ENCODE measurements around the gene SH3BP4.

Gene SH3BP4

DNA sequence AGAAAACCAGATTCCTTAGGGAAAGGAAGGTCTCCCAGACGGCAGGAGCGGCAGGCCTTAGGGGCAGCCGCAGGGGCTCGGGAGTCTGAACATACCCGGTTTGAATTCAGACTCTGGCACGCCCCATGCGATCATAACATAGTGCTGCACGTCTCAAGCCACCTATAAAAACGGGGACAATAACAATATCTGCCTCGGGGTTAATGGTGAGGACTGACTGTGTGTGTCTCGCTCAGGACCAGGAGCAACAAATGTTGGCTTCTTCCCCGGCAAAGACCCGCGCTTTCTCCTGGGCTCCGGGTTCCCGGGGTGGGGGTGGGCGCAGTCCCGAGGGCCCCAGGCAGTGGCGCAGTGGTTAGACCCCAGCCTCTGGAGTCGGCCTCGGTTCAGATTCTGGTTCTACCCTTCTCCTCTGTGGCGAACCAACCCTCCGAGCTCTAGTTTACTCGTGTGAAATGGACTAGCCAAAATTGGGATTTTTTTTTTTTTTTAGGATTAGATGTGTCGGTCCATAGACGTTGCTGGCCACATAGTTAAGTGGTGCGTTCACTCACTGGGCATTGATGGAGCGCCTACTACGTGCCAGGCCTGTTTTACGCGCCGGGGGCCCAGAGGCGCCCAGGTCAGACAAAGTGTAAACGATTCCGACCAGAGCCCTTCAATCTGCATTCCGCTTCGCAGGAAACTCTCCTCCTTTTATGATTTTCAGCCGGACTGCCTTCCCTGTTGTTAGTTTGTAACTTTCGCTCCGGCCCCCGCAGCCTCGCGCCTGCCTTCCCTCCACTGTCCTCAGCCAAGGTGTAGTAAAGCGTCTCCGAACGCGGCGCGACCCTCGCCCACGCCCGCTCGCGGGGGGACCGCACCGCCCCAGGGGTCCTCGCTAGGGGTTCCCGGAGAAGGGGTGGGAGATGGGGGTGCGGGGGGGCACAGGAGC lies 820 bp upstream of the SH3BP4 start:
- Histone ChIP-seq H3K9ac (ENCODE audit: insufficient read length) (peak overlapping the region; percentile 79), H3K27ac (no peak overlapping the region), H3K4me3 (peak overlapping the region; percentile 90), H3K36me3 (ENCODE audit: insufficient read depth, low read length) (no peaks in the 10 kb centered on the region; the same call in 1 of the 2 replicates), H3K9me3 (ENCODE audit: low read depth, low read length) (no peaks in the 10 kb centered on the region)
- DNase-seq (ENCODE audit: low read depth, low spot score), result no peak
- TF ChIP-seq EZH2 (IDR thresholded peaks at IDR 0.05) (no peak), POLR2AphosphoS5 (IDR thresholded peaks at IDR 0.05; ENCODE audit: borderline replicate concordance, low read depth, low read length) (no peak), FOXP2 (optimal IDR thresholded peaks at IDR 0.05; ENCODE audit: control extremely low read depth, extremely low read length, insufficient read depth) (no peak)

DNA sequence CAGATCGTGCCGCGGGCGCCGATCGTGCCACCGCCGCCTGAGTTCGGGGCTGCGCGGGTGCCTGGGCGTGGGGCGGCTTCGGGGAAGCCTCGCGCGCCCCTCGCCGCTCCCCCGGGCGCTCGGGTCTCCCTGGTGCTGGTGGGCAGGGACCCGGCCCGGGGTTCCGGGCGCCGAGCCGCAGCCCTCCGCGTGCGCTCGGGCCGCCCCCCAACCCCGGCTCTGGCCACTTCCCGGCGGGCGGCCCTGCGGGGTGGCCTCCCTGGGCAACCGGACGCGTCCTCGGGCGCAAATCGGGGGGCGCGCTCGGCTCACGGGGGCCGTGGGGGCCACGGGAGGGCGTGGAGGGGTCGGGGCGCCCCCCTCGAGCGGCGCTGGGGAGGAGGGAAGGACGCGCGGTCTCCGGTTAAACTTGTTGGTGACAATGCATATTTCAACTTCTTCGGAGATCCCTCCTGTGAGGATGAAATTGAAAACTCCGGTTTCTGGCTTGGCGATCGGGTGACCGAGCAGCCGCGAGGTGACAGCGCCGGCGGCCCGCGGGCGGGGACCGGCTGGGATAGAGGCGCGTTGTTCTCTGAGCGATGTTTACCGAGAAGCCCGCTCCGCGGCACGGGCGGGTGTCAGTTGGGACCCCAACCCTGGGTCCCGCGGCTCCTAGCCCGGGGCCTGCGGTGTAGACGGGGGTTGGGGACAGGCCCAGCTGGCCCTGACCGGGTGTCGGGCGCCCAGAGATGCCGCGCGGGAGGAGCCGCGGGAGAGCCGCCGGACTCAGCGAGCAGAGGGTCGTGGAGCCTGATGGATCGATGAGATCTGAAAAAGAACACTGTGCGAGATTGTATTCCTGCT lies 676 bp downstream of the SH3BP4 start:
- Histone ChIP-seq H3K9me3 (ENCODE audit: low read depth, low read length) (no peaks in the 10 kb centered on the region), H3K36me3 (ENCODE audit: insufficient read depth, low read length) (no peaks in the 10 kb centered on the region; the same call in 1 of the 2 replicates), H3K27ac (0 out of 2 replicates have a peak overlapping the region, but pooled peaks have one; percentile 17), H3K4me3 (peak overlapping the region; percentile 96), H3K9ac (ENCODE audit: insufficient read length) (peak overlapping the region; percentile 91)
- TF ChIP-seq POLR2AphosphoS5 (IDR thresholded peaks at IDR 0.05; ENCODE audit: borderline replicate concordance, low read depth, low read length) (no peak), EZH2 (IDR thresholded peaks at IDR 0.05) (no peak), FOXP2 (optimal IDR thresholded peaks at IDR 0.05; ENCODE audit: control extremely low read depth, extremely low read length, insufficient read depth) (no peak)
- no peak for DNase-seq (ENCODE audit: low read depth, low spot score)

DNA sequence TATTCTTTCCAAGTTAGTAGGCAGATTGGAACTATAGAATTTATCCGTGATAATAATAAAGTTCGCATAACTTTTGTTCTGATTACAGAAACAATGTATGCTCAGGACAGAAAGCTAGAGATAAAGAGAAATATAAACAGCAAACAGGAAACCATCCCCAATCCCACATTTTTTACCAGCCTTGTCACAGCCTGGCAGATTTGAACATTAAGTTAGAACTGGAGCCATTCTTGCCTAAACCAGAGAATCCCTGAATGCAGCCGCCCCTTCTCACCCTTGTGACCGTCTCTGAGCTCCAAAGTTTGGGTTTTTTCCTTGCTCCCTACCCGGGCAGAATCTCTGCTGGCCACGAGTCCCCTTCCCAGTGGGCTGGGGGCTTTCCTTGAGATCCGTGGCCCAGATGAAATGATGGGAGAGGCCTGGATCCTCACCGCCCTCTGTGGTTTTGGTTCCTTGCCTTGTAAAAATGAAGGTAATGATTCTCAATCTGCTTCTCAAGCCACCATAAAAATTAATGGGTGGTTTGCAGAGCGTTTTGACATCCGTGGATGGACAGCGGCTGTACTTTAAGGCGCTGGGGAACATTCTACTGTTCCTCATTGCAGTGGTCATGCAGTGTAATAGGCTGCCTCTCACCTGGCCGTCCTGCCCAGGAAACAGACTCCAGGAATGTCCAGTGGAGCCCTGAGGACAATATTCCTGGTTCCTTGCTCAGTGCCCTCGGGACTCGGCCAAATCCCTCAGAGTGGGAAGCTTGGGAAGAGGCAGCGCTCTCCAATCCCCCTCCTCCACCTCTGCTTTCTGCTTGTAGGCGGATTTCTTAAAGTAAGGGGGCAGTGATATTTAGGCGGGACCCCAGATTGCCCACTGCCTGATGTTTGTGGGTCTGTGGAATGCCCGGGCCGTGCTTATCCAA lies 1.6 kb downstream of the SH3BP4 start:
- Histone ChIP-seq H3K27ac (no peak overlapping the region), H3K4me3 (peak overlapping the region; percentile 96), H3K9ac (ENCODE audit: insufficient read length) (peak overlapping the region; percentile 91), H3K36me3 (ENCODE audit: insufficient read depth, low read length) (no peaks in the 10 kb centered on the region; the same call in 1 of the 2 replicates), H3K9me3 (ENCODE audit: low read depth, low read length) (no peaks in the 10 kb centered on the region)
- no peak for DNase-seq (ENCODE audit: low read depth, low spot score)
- TF ChIP-seq POLR2AphosphoS5 (IDR thresholded peaks at IDR 0.05; ENCODE audit: borderline replicate concordance, low read depth, low read length) (no peak), FOXP2 (optimal IDR thresholded peaks at IDR 0.05; ENCODE audit: control extremely low read depth, extremely low read length, insufficient read depth) (no peak), EZH2 (IDR thresholded peaks at IDR 0.05) (no peak)

DNA sequence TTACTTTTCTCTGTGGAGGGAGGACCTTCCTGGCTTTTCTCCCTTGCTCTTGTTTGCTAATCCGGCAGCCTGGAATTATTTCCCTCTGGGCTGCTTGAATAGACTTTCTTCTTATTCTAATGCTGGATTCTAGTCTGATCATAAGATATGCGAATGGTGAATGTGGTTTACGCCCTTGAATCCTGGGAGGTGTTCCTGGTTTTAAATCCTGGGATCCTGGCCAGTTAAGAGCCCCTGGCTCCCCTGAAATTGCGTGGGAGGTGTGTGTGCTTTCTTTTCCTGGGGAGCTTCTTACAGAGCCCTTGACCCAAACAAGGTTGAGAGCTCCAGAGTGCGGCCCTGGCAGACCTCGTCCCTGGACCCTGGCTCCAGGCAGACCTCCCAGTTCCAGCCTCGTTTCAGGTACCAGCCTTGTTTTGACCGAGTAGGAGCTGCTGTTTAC lies 2.8 kb downstream of the SH3BP4 start:
- Histone ChIP-seq H3K4me3 (peak overlapping the region; percentile 96), H3K27ac (no peak overlapping the region), H3K9ac (ENCODE audit: insufficient read length) (peak overlapping the region; percentile 91), H3K9me3 (ENCODE audit: low read depth, low read length) (no peaks in the 10 kb centered on the region), H3K36me3 (ENCODE audit: insufficient read depth, low read length) (no peaks in the 10 kb centered on the region; the same call in 1 of the 2 replicates)
- TF ChIP-seq EZH2 (IDR thresholded peaks at IDR 0.05) (no peak), POLR2AphosphoS5 (IDR thresholded peaks at IDR 0.05; ENCODE audit: borderline replicate concordance, low read depth, low read length) (no peak), FOXP2 (optimal IDR thresholded peaks at IDR 0.05; ENCODE audit: control extremely low read depth, extremely low read length, insufficient read depth) (no peak)
- no peak for DNase-seq (ENCODE audit: low read depth, low spot score)

DNA sequence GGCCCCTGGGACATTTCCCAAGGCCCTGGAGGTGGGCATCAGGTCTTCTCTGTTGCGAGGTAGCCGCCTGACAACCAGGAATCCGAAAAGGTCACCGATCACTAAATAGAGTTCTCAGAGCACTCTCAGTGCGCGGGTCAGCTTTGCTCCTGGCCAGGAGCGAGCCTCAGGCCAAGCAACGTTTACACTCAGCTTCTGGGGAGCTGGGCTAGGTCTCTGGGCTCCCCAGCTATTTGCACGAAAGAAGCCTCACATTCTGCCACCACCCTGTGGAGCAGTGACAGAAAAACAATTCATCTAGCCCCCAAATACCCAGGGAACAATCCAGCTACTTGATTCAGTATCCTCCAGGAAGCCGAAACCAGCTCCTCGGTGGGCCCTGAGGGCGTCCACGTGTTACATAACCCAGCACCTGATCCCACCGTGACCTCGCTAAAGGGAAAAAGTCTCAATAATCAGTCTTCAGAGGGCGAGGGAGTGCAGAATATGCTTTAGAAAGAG lies 3.3 kb downstream of the SH3BP4 start:
- Histone ChIP-seq H3K9ac (ENCODE audit: insufficient read length) (no peak overlapping the region), H3K27ac (no peak overlapping the region), H3K4me3 (peak overlapping the region; percentile 96; the same call in 1 of the 2 replicates), H3K36me3 (ENCODE audit: insufficient read depth, low read length) (no peaks in the 10 kb centered on the region; the same call in 1 of the 2 replicates), H3K9me3 (ENCODE audit: low read depth, low read length) (no peaks in the 10 kb centered on the region)
- no peak for DNase-seq (ENCODE audit: low read depth, low spot score)
- no peak for TF ChIP-seq EZH2 (IDR thresholded peaks at IDR 0.05)
- TF ChIP-seq POLR2AphosphoS5 (IDR thresholded peaks at IDR 0.05; ENCODE audit: borderline replicate concordance, low read depth, low read length), result no peak
- TF ChIP-seq FOXP2 (optimal IDR thresholded peaks at IDR 0.05; ENCODE audit: control extremely low read depth, extremely low read length, insufficient read depth), result no peak

DNA sequence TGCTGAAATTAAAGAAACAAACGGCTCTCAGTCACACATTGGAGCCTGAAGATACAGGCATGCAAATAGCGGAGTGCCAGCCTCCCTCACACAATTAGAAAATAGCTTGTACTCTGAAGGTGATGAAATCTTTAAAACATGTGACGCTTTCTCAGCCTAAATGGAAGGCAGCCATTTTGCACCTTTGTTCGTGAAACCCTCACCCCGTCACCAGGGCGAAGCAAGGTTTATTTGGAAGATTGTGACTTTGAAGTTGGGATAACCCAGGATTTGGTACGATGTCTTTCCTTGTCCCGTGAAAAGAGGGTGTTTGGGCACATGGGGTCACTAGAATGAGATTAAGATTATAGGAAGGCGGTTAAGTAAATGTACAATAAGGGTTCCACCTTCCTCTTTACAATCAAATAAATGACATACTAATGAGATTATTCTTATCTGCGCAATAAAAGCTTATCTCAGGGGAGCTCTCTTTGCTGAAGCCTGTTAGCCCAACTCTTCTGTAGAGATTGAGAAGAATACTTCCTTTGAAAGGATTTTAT lies 4.2 kb downstream of the SH3BP4 start:
- Histone ChIP-seq H3K36me3 (ENCODE audit: insufficient read depth, low read length) (no peaks in the 10 kb centered on the region; the same call in 1 of the 2 replicates), H3K9ac (ENCODE audit: insufficient read length) (no peak overlapping the region), H3K9me3 (ENCODE audit: low read depth, low read length) (no peaks in the 10 kb centered on the region), H3K27ac (peak overlapping the region; percentile 38), H3K4me3 (no peak overlapping the region)
- TF ChIP-seq POLR2AphosphoS5 (IDR thresholded peaks at IDR 0.05; ENCODE audit: borderline replicate concordance, low read depth, low read length) (no peak), EZH2 (IDR thresholded peaks at IDR 0.05) (no peak), FOXP2 (optimal IDR thresholded peaks at IDR 0.05; ENCODE audit: control extremely low read depth, extremely low read length, insufficient read depth) (no peak)
- DNase-seq (ENCODE audit: low read depth, low spot score), result no peak

DNA sequence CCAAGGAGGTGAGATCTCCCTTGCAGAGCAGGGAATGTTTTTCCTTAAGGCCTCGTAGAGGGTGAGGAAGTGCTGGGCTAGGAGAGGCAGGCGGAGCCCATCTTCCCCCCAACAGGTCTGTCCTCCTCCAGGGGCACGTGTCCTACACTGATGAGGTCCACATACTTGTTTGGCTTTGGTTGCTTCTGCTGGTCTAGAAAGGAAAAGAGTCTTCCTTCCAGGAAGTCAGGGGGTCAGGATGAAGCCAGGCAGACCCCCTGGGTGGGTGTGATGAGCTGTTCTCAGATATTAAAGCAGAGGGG lies 6.0 kb downstream of the SH3BP4 start:
- H3K4me3 ChIP-seq, result no peak overlapping the region
- no peaks in the 10 kb centered on the region; the same call in 1 of the 2 replicates for H3K36me3 ChIP-seq (ENCODE audit: insufficient read depth, low read length)
- no peak overlapping the region for H3K27ac ChIP-seq
- H3K9ac ChIP-seq (ENCODE audit: insufficient read length), result no peak overlapping the region
- no peak for TF ChIP-seq EZH2 (IDR thresholded peaks at IDR 0.05)
- TF ChIP-seq FOXP2 (optimal IDR thresholded peaks at IDR 0.05; ENCODE audit: control extremely low read depth, extremely low read length, insufficient read depth), result no peak
- no peak for TF ChIP-seq POLR2AphosphoS5 (IDR thresholded peaks at IDR 0.05; ENCODE audit: borderline replicate concordance, low read depth, low read length)
- H3K9me3 ChIP-seq (ENCODE audit: low read depth, low read length), result no peaks in the 10 kb centered on the region
- no peak for DNase-seq (ENCODE audit: low read depth, low spot score)
